Vagina (tissue), 2 donors: ENCODE data around the gene MAX. TPM values are rescaled to one million over a fixed set of nuclear protein-coding genes. Genes with fewer than 3 reads are reported as not detected.

Experiments used
- DNase-seq, 2 donors: peaks; one replicate each; pipeline ENCODE4 v3.0.0-alpha.2; 2017; ENCODE audit errors: extremely low spot score in 2 of 2
- H3K27ac ChIP-seq: fragments of 200-600 bp; sonication (generic); one replicate; pipeline ENCODE4 v1.5.1; 2019
- H3K27me3 ChIP-seq: fragments of 200-600 bp; sonication (generic); one replicate; pipeline ENCODE4 v1.5.1; 2019
- H3K36me3 ChIP-seq, 2 donors: fragments of 200-600 bp; sonication (generic); one replicate each; pipeline ENCODE4 v1.5.1; 2017 to 2019
- H3K4me1 ChIP-seq: fragments of 200-600 bp; sonication (generic); one replicate; pipeline ENCODE4 v1.5.1; 2019
- H3K4me3 ChIP-seq, 2 donors: fragments of 200-600 bp; sonication (generic); 1 replicate in 1 of 2; 2 replicates in 1 of 2; pipeline ENCODE4 v1.5.1; 2016 to 2019
- H3K9me3 ChIP-seq: fragments of 200-600 bp; sonication (generic); one replicate; pipeline ENCODE4 v1.5.1; 2019
- CTCF ChIP-seq, 3 experiments: fragments of 450-650 bp in 2 of 3; fragments of 200-600 bp in 1 of 3; sonication (generic) in 1 of 3; IDR thresholded peaks; one replicate each; pipeline ENCODE4 v1.5.1; 2017 to 2019; ENCODE audit warnings: antibody characterized with exemption in 3 of 3, mild to moderate bottlenecking in 2 of 3, moderate library complexity in 2 of 3
- POLR2A ChIP-seq, 2 donors: fragments of 450-650 bp; IDR thresholded peaks; one replicate each; pipeline ENCODE4 v1.6.1; 2017; ENCODE audit warnings: antibody characterized with exemption in 2 of 2, mild to moderate bottlenecking in 2 of 2, moderate library complexity in 2 of 2
- POLR2AphosphoS5 ChIP-seq, 2 donors: sonication (generic); formaldehyde crosslinking; IDR thresholded peaks; one replicate each; pipeline ENCODE4 v1.9.0; 2017; ENCODE audit warnings: antibody characterized with exemption in 2 of 2, mild to moderate bottlenecking in 2 of 2, low read depth in 1 of 2; ENCODE audit not compliant: insufficient read depth in 1 of 2
- intact Hi-C: fragments of 100-400 bp; cut with DNase I; formaldehyde crosslinking; loops from one replicate; pipeline ENCODE4 v1.15.1; 2023
- total RNA-seq: library from RNA; depleted of rRNA; stranded (reverse); fragments of >200 nt; gene quantifications from one replicate; pipeline ENCODE4 v1.2.3, GENCODE V29; 2016

MAX gene
- total RNA-seq, 1 donor from 2014 or later: 71.7 TPM

DNA sequence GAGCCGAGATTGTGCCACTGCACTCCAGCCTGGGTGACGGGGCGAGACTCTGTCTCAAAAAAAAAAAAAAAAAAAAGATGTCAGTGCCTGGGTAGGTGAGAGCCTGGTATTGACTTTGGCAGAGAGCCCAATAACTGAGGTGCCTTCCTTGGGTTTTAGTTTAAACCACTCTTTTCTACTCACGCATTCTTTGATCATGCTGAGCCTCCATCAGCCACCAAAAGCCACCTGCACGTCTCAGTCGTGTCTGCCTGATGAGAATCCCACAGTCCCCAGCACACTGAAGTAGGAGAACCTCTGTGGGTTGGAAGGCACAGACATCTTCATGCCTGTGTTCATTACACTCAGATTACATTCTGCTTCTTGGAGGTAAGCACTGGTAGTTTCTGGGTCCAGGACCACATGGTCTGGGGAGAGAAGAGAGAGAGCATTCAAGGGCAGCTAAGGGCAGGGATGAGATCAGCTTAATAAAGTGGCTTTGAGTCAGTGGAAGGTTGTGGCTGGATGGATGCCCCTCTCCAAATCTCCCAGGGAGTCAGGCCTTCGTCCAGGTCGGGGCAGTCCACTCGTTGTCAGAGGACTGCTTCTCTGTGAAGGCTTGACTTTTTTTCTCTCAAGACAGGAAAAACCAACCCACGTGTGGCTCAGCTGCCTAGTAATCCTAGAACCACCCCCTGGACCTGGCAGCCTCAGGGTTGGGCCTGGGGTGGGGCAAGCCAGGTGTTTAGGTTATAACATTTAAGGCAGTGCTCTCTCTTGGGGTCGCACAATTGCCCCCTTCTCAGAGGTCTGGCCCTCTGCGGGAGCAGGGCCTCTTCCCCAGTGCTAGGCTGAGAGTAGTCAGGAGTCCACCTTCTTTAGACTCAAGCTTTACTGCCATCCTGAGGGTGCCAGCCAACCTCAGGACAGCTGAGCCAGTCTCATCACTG lies 32.6 kb upstream of the MAX start:
- Histone ChIP-seq H3K27me3 (no peaks in the 10 kb centered on the region), H3K36me3 (no peaks in the 10 kb centered on the region), H3K27ac (no peak overlapping the region), H3K9me3 (no peaks in the 10 kb centered on the region), H3K4me3 (no peak overlapping the region), H3K4me1 (no peaks in the 10 kb centered on the region)
- DNase-seq: no peak
- intact Hi-C loops: loop anchor here (10.0 kb wide), 1 partner anchor 150 kb away; the partner anchor contains the start of gene FNTB
- no peak for TF ChIP-seq CTCF (IDR thresholded peaks at IDR 0.05)
- TF ChIP-seq POLR2A (IDR thresholded peaks at IDR 0.05): no peak
- TF ChIP-seq POLR2AphosphoS5 (IDR thresholded peaks at IDR 0.05; ENCODE audit: insufficient read depth in 1 of 2, low read depth in 1 of 2): no peak

- DNase-seq: no peak
- TF ChIP-seq CTCF (IDR thresholded peaks at IDR 0.05): no peak
- TF ChIP-seq POLR2AphosphoS5 (IDR thresholded peaks at IDR 0.05; ENCODE audit: insufficient read depth in 1 of 2, low read depth in 1 of 2): no peak
- no peak for TF ChIP-seq POLR2A (IDR thresholded peaks at IDR 0.05)
- Histone ChIP-seq H3K27me3 (no peaks in the 10 kb centered on the region), H3K27ac (no peak overlapping the region), H3K4me3 (no peak overlapping the region), H3K4me1 (no peaks in the 10 kb centered on the region), H3K36me3 (no peaks in the 10 kb centered on the region), H3K9me3 (no peaks in the 10 kb centered on the region)
- intact Hi-C loops: loop anchor here (10.0 kb wide), 1 partner anchor 148 kb away; the partner anchor contains the start of gene FNTB
Observed at GRCh38 chr14:65132855-65133254, 30.5 kb upstream of the MAX start.

DNA sequence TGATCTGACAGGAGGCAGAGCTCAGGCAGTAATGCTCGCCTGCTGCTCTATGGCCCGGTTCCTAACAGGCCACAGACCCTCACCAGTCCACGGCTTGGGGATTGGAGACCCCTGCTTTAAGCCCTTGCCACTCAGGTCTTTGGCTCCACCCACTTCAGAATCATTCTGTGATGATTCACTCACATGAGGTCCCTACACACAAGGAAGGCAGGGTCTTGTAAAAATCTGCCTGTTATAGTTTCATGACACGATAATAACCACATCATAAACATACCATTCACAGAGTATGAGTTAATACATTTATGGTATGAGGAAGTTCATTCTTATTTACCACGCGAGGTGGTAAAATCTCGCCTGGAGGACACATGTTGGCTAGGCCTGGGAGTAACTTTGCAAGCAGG lies 29.0 kb upstream of the MAX start:
- no peaks in the 10 kb centered on the region for H3K36me3 ChIP-seq
- H3K27me3 ChIP-seq: no peaks in the 10 kb centered on the region
- H3K4me3 ChIP-seq: no peak overlapping the region
- DNase-seq: no peak
- no peak for TF ChIP-seq CTCF (IDR thresholded peaks at IDR 0.05)
- TF ChIP-seq POLR2AphosphoS5 (IDR thresholded peaks at IDR 0.05; ENCODE audit: insufficient read depth in 1 of 2, low read depth in 1 of 2): no peak
- TF ChIP-seq POLR2A (IDR thresholded peaks at IDR 0.05): no peak
- intact Hi-C loops: loop anchor here (10.0 kb wide), 1 partner anchor 146 kb away; the partner anchor contains the start of gene FNTB
- H3K9me3 ChIP-seq: no peaks in the 10 kb centered on the region
- H3K27ac ChIP-seq: no peak overlapping the region
- no peaks in the 10 kb centered on the region for H3K4me1 ChIP-seq

- no peaks in the 10 kb centered on the region for H3K36me3 ChIP-seq
- intact Hi-C loops: no loop called here
Observed at GRCh38 chr14:65128096-65128495, 25.8 kb upstream of the MAX start.

More at GRCh38 chr14:65128096-65128495, 25.8 kb upstream of the MAX start:
- H3K4me1 ChIP-seq: no peaks in the 10 kb centered on the region
- H3K4me3 ChIP-seq: no peak overlapping the region
- H3K27ac ChIP-seq: no peak overlapping the region
- H3K9me3 ChIP-seq: no peaks in the 10 kb centered on the region
- no peak for TF ChIP-seq POLR2A (IDR thresholded peaks at IDR 0.05)
- no peak for TF ChIP-seq CTCF (IDR thresholded peaks at IDR 0.05)
- TF ChIP-seq POLR2AphosphoS5 (IDR thresholded peaks at IDR 0.05; ENCODE audit: insufficient read depth in 1 of 2, low read depth in 1 of 2): no peak
- no peak for DNase-seq
- H3K27me3 ChIP-seq: no peaks in the 10 kb centered on the region
